GM18499 (cell line): ENCODE measurements around the gene GGA2.
"Not testable (repeated sequence)": the region's sequence is repeated elsewhere in the genome, so short reads cannot be mapped to it uniquely, and the experiment has no call there.

Experiments used
- ATAC-seq: cut with Tn5 transposase; IDR thresholded peaks from one replicate; pipeline ENCODE4 v1.9.1; 2021; ENCODE audit warnings: moderate number of reproducible peaks; ENCODE audit not compliant: insufficient read depth, unreplicated experiment

Gene GGA2

GRCh38 chr16:23527961-23528643 lies 17.8 kb upstream of the GGA2 start:
- no peak for ATAC-seq

- ATAC-seq, result no peak
Observed at GRCh38 chr16:23524886-23525285, 14.6 kb upstream of the GGA2 start.

GRCh38 chr16:23523876-23524385 lies 13.6 kb upstream of the GGA2 start:
- ATAC-seq, result no peak

- no peak for ATAC-seq
Observed at GRCh38 chr16:23523321-23523720, 13.0 kb upstream of the GGA2 start.

GRCh38 chr16:23521965-23522364 lies 11.7 kb upstream of the GGA2 start:
- no peak for ATAC-seq

GRCh38 chr16:23521037-23521743 lies 10.9 kb upstream of the GGA2 start:
- no peak for ATAC-seq

- no peak for ATAC-seq
Observed at GRCh38 chr16:23520500-23520899, 10.2 kb upstream of the GGA2 start.

- ATAC-seq, result no peak
Observed at GRCh38 chr16:23519282-23519681, 9.0 kb upstream of the GGA2 start.

- no peak for ATAC-seq
Observed at GRCh38 chr16:23518435-23518891, 8.2 kb upstream of the GGA2 start.

GRCh38 chr16:23516366-23517137 lies 6.3 kb upstream of the GGA2 start:
- no peak for ATAC-seq

GRCh38 chr16:23515881-23516280 lies 5.6 kb upstream of the GGA2 start:
- ATAC-seq, result no peak

- ATAC-seq, result no peak
Observed at GRCh38 chr16:23514381-23515152, 4.3 kb upstream of the GGA2 start.

- no peak for ATAC-seq
Observed at GRCh38 chr16:23512168-23512695, 1.9 kb upstream of the GGA2 start.

GRCh38 chr16:23511731-23512130 lies 1.4 kb upstream of the GGA2 start:
- ATAC-seq, result no peak

GRCh38 chr16:23510915-23511270 lies 599 bp upstream of the GGA2 start:
- ATAC-seq, result not testable (repeated sequence)

- ATAC-seq, result no peak
Observed at GRCh38 chr16:23509782-23510163, 521 bp downstream of the GGA2 start.

- ATAC-seq, result no peak
Observed at GRCh38 chr16:23509441-23509754, 896 bp downstream of the GGA2 start.

- no peak for ATAC-seq
Observed at GRCh38 chr16:23508589-23509440, 1.5 kb downstream of the GGA2 start.

- no peak for ATAC-seq
Observed at GRCh38 chr16:23506606-23506994, 3.7 kb downstream of the GGA2 start.
